Endometrium (tissue), 2 donors: ENCODE measurements around the gene CASTOR2.
"Not testable (repeated sequence)": the region's sequence is repeated elsewhere in the genome, so short reads cannot be mapped to it uniquely, and the experiment has no call there.

Experiments
- FAIRE-seq: peaks from 2 replicates; lab custom pipeline; 2012; peaks lifted over from hg19 to GRCh38; lab: Jason Lieb, UNC
- donor health status: control.
- donor health status: control.

Gene CASTOR2

GRCh38 chr7:74994869-74995543, 30.5 kb downstream of the CASTOR2 start:
- not testable (repeated sequence) for FAIRE-seq

DNA sequence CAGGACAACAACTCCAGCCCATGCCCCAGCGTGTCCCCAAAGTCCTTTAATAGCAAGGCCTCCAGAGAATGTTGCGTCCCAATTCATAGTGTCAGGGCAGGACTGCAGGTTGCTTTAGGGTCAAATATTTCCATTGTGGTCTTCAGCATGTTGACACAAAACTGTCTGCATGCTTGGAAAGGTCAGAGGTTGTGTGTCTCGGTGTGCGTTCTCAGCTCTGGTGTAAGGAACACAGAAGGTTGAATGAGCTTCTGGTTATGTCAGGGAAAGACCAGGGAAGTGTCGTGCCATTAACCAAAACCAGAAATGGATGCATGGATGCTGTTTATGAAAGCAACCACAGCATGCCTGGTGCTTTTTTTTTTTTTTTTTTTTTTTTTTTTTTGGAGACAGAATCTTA, 31.9 kb downstream of the CASTOR2 start:
- FAIRE-seq: not testable (repeated sequence)

DNA sequence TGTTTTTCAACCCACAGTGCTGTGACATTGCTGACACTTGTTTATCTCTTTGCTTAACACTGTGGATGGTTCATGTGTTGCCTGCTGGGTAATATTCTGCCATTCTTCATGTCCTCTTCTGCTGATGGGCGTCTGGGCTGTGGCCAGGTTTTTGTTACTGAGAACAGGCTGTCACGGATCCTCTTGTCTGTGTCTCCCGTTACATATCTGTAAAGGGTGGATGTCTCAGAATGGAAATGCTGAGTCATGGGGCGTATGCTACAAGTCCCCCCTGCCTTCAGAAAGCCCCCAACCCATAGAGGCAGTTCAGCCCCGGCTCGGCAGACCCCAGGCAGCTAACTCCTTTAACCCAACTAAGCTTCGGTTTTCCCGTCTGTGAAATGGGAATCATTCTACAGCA, 33.3 kb downstream of the CASTOR2 start:
- not testable (repeated sequence) for FAIRE-seq

GRCh38 chr7:75001356-75001755, 36.9 kb downstream of the CASTOR2 start:
- FAIRE-seq: not testable (repeated sequence)

DNA sequence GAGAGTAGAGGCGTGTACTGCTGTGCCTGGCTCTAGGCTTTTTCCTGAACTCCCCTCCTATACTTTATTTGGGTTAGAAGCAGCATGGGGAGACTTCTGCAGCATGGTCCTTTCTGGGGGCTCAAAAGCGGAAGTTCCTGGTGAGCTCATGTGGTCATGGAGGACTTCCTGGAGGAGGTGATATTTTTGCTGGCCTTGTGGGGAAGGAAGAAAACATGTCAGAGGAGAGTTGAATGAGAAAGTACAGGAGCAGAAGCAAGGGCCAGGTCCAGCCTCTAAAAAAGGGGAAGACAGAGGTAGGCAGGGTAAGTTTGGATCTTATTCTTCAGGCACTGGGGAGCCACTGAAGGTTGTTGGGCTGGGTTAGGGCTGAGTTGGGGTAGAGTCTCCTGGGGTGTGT, 45.5 kb downstream of the CASTOR2 start:
- FAIRE-seq: no peak

GRCh38 chr7:75017832-75018231, 53.3 kb downstream of the CASTOR2 start:
- FAIRE-seq: no peak

DNA sequence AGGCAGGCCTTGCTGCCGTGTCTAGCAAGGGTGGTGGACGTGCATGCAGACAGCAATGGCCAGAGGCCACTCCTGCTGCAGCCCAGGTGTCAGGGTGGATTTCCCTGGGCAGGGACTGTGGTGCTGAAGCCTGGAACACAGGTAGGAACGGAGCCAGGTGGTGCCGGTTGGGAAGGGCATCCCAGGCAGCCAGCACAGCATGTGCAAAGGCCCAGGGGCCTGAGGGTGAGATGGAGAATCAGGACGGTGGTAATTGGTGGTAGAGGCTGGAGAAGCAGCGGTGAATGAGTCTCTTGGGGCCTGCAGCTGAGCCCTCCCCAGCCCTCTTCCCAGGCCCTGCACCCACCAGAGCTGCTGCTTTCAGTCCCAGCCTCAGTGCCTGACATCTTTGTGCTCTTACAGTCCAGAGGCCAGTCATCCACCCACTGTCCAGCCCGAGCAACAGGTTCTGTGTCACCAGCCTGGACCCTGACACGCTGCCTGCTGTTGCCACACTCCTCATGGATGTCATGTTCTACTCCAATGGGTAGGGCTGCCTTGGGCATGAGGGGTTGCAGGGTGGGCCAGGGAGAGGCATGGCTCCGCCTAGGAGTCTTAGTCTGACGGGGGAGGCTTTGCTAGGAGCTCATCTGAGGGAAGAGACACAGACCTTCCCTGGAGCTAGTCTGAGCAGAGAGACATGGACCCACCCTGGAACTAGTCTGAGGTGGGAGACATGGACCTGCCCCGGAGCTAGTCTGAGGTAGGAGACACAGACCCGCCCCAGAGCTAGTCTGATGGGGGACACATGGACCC, 54.3 kb downstream of the CASTOR2 start:
- FAIRE-seq: no peak

- no peak for FAIRE-seq
Measured at GRCh38 chr7:75019800-75020199, 55.3 kb downstream of the CASTOR2 start.

- no peak for FAIRE-seq
Measured at GRCh38 chr7:75024922-75025321, 60.4 kb downstream of the CASTOR2 start.

- no peak for FAIRE-seq
Measured at GRCh38 chr7:75028299-75028698, 63.8 kb downstream of the CASTOR2 start.

DNA sequence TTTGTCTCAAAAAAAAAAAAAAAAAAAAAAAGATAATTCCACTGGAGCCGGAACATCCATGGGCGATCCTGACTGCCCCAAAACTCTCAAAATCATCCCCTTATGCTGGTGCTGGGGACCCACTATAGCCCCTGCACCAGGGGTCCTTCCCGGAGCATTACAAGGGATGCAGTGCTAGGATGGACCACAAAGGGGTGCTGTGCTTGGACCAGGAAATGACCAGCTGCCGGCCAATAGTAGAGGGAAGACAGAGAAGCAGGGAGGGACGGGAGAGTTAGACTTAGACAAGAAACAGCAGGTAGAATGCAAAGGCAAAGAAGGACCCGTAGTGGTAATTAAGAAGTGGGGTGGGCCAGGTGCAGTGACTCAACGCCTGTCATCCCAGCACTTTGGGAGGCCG, 68.6 kb downstream of the CASTOR2 start:
- no peak for FAIRE-seq

DNA sequence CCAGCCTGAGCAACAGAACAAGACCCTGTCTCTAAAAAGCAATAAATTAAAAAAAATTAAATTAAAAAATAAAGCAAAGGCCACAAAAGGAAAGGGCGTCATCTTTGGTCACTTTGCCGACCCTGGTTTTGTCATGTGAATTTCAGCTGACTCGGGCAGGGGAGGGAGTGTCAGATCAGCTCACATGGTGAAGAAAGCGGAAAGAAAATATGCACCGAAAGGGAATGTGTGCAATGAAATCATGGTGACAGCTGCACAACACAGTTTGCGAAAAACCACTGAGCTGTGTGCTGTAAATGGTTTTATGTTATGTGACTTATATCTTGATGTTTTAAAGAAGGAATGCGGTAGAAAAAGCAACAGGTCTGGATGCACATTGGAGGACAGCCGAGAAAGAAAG, 69.3 kb downstream of the CASTOR2 start:
- no peak for FAIRE-seq

DNA sequence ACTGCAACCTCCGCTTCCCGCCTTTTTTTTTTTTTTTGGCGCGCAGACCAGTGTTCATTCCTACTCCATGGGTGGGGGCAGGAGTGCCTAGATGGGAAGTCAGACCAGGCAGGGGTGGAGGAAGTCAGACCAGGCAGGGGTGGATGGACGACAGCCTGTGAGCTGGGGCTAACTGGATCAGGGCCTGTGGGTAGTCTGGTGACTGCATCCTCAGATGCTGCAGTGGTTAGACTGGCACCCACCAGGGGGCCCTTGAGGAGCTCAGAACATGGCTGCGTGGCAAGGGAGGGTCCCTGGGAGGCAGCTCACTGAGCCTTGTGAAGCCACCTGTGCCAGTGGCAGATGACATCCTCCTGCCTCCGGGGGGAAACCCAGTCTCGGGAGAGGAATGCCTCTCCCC, 74.0 kb downstream of the CASTOR2 start:
- FAIRE-seq: no peak

DNA sequence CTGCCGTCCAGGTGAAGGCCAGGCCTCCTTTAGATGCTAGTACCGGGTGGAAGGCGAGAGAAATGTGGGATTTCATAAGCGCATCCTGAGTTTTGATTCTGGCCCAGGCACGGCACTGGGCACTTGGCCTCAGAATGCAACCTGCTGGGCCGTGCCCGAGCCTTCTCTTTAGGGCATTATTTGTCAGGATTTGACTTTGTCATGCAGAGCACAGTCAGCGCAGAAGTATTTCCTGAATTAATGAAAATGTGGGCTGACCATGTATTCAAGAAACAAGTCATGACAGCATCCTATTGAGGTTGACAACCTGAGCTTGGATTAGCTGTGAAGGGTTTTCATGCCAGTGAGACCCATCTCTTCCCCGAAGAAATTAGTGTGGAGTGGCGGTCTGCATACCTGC, 74.7 kb downstream of the CASTOR2 start:
- FAIRE-seq: no peak

DNA sequence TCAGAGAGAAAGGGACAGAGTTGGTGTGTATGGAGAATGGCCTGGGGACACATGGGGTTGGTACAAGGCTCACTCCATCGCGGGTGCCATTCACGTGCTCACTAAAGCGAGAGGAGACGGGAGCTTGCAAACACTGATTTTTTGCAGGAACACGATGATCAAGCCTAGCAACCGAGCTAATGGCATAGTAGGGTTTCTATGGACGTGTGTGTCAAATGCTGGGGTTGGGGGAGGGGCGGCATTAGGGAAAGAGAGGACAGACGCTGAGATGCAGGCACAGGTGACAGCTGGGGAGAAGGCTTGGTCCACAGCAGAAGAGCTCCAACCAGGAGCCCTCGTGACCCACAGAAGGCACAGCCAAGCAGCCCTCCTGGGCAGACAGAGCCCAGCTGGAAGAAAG, 75.2 kb downstream of the CASTOR2 start:
- FAIRE-seq: no peak

- FAIRE-seq: no peak
Measured at GRCh38 chr7:75040512-75040911, 76.0 kb downstream of the CASTOR2 start.

GRCh38 chr7:75042286-75042685, 77.8 kb downstream of the CASTOR2 start:
- no peak for FAIRE-seq

DNA sequence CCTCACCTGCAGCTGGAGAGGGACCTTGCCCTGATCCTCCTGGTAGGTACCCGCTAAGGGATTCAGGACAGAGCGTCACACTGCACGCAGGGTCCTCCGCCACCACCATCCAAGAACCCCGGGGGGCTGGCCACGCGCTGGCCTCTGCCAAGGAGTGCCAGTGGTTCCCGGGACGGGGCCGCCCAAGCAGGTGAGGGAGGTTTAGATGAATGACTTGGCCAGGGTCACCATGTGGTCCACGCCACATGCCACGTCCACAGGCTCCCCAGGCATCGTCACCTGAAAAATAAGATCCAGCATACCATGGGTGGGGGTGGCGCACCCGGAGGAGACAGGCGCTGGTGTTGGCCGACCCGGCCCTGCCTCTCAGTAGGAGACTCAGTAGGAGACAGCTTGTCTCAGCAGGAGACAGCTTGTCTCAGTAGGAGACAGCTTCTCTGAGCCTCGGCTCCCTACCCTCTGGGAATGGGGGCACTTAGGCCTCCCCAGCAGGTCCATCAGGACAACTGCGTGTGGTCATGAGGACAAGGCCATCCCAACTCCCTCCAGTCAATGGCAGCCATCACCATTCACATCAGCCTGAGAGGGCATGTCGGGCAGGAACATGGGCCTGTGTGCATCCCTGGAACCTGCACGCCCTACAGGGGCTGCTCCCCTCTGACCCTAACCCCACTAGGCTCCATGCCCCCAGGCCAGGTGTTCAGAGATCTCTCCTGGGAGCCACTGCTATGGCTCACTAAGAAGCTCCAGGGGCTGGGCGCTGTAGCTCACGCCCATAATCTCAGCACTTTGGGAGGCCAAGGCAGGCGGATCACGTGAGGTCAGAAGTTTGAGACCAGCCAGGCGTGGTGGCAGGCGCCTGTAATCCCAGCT, 78.6 kb downstream of the CASTOR2 start:
- FAIRE-seq: no peak

GRCh38 chr7:75045881-75046280, 81.4 kb downstream of the CASTOR2 start:
- FAIRE-seq: no peak

DNA sequence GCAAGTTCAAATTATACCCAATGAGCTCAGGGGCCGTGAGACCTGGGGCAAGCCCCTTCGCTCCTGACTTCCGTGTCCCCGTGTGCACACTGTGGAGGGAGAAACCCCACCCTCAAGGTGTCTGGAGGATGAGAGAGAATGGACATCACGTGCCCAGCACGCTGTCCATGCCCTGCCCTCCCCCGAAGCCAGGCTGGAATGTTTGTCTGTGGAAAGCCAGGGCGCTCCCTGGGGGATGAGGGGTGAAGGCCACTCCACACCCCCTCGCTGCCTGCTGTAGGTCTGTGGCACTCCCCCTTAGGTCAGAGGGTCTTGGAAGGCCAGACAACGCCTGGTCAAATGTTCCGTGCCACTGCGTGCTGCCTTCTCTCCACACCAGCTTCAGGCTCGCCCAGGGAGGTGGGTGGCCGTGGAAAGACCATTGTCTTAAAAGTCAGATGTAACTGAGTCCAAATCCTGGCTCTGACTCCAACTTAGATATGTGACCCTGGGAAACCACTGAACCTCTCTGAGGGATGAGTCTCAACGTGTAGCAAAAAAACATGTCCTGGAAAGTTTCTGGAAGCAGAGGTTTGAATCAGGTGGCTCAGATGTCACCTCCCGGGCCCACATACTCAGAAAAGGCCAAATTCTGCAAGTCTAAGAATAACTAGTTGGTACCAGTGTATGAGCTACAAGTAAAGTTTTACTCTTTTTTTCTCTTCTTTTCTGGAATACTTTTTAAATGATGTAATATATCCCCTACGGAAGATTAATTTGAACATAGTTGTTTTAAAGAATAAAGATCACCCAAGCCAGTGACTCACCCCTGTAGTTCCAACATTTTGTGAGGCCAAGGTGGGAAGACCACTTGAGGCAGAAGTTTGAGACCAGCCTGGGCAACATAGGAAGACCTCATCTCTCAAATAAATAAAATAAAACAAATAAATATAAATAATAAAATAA, 84.2 kb downstream of the CASTOR2 start:
- no peak for FAIRE-seq

DNA sequence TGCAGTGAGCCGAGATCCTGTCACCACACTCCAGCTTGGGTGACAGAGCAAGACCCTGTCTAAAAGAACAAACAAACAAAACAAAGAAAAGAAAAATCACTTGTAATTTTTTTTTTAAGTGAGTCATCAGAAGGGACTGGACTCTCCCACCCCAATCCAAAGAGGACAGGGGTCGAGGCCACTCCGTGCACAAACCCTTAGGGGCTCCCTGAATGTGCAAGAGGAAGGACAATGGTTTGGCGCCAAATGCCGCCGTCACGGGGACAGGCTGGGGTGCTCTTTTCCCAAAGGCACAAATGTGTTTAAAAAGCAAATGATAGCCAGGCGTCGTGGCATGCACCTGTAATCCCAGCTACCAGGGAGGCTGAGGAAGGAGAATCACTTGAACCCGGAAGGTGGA, 85.3 kb downstream of the CASTOR2 start:
- FAIRE-seq: no peak

GRCh38 chr7:75050501-75050900, 86.0 kb downstream of the CASTOR2 start:
- no peak for FAIRE-seq
